ENCODE measurements around the gene ZDHHC18.

- TF ChIP-seq CTCF (IDR thresholded peaks at IDR 0.05): no peak
- TF ChIP-seq POLR2A (IDR thresholded peaks at IDR 0.05): no peak
Measured at GRCh38 chr1:26862781-26863684, 36.5 kb downstream of the ZDHHC18 start, which contains the start of gene SFN.

Data from lower leg skin (tissue), 3 donors.